ENCODE data around the gene MRPL50.

The MRPL50 gene

DNA sequence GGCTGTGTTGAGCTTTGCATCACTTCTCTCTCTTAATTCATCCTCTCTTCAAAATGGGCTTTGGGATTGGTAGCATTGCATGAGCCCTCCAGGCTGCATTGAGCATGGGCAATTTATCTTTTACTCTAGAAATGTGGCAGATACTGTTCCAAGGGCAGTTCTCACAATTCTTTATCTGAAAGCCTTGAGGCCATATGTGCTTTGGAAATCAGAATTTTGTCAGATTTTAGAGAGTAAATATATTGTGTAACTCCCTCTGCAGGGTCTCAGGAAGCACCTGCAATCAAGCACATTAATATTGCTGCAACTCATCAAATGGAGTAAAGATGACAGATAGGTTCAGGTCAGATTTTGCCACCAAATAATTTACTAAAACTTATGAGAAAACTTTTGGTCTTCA, 19.6 kb upstream of the MRPL50 start:
- Histone ChIP-seq H3K9me3 (no peaks in the 10 kb centered on the region), H3K27me3 (no peaks in the 10 kb centered on the region), H3K36me3 (no peaks in the 10 kb centered on the region), H3K4me3 (ENCODE audit: low read depth in 1 of 2, low read length in 1 of 2) (no peak overlapping the region), H3K4me1 (ENCODE audit: control insufficient read depth in 1 of 2, insufficient read depth in 1 of 2, low read depth in 1 of 2, low read length in 1 of 2) (peaks cover 7 to 17% of the 10 kb centered on the region in 2 experiments), H3K27ac (no peak overlapping the region)
- TF ChIP-seq CTCF (IDR thresholded peaks at IDR 0.05), result no peak

- H3K9me3 ChIP-seq, result no peaks in the 10 kb centered on the region
- TF ChIP-seq CTCF (IDR thresholded peaks at IDR 0.05), result no peak
- peaks cover 7 to 17% of the 10 kb centered on the region in 2 experiments for H3K4me1 ChIP-seq (ENCODE audit: control insufficient read depth in 1 of 2, insufficient read depth in 1 of 2, low read depth in 1 of 2, low read length in 1 of 2)
- H3K27ac ChIP-seq, result no peak overlapping the region
- H3K4me3 ChIP-seq (ENCODE audit: low read depth in 1 of 2, low read length in 1 of 2), result no peak overlapping the region
- no peaks in the 10 kb centered on the region for H3K27me3 ChIP-seq
- no peaks in the 10 kb centered on the region for H3K36me3 ChIP-seq
These were observed 19.0 kb upstream of the MRPL50 start for GRCh38 chr9:101417389-101417788.

- H3K9me3 ChIP-seq, result peaks cover 8% of the 10 kb centered on the region
- no peak overlapping the region for H3K4me3 ChIP-seq (ENCODE audit: low read depth in 1 of 2, low read length in 1 of 2)
- TF ChIP-seq CTCF (IDR thresholded peaks at IDR 0.05), result no peak
- no peaks in the 10 kb centered on the region for H3K27me3 ChIP-seq
- no peak overlapping the region for H3K27ac ChIP-seq
- peaks cover 7 to 17% of the 10 kb centered on the region in 2 experiments for H3K4me1 ChIP-seq (ENCODE audit: control insufficient read depth in 1 of 2, insufficient read depth in 1 of 2, low read depth in 1 of 2, low read length in 1 of 2)
- H3K36me3 ChIP-seq, result no peaks in the 10 kb centered on the region
These were observed 17.2 kb upstream of the MRPL50 start for GRCh38 chr9:101415578-101415977.

DNA sequence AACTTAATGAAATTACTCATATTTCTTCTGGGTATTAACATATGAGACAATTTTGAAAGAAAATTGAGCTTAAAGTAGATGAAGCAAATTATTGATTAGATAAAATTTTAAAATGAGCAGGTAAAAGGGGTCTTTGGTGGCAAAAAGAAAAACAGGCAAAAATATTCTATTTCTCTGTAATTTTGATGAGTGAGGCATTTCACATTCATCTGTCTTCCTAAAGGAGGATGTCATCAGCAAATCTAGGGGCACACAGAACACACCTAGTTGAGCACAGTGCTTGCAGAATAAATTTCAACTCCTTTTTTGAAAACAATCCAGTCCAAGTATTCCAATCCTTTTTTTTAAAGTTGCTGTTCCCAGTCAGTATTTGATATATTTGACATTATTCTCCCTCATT, 16.4 kb upstream of the MRPL50 start:
- no peaks in the 10 kb centered on the region for H3K27me3 ChIP-seq
- H3K27ac ChIP-seq, result no peak overlapping the region
- H3K4me1 ChIP-seq (ENCODE audit: control insufficient read depth in 1 of 2, insufficient read depth in 1 of 2, low read depth in 1 of 2, low read length in 1 of 2), result peaks cover 7 to 17% of the 10 kb centered on the region in 2 experiments
- TF ChIP-seq CTCF (IDR thresholded peaks at IDR 0.05), result no peak
- H3K36me3 ChIP-seq, result no peaks in the 10 kb centered on the region
- no peak overlapping the region for H3K4me3 ChIP-seq (ENCODE audit: low read depth in 1 of 2, low read length in 1 of 2)
- peaks cover 14% of the 10 kb centered on the region for H3K9me3 ChIP-seq

DNA sequence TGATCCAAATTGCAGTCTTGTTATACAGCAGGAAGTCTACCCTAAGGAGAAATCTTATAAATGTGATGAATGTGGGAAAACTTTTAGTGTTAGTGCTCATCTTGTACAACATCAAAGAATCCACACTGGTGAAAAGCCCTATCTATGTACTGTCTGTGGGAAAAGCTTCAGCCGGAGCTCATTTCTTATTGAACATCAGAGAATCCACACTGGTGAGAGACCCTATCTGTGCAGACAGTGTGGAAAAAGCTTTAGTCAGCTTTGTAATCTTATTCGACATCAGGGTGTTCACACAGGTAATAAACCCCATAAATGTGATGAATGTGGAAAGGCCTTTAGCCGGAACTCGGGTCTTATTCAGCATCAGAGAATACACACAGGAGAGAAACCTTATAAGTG, 10.7 kb upstream of the MRPL50 start:
- Histone ChIP-seq H3K4me1 (ENCODE audit: control insufficient read depth in 1 of 2, insufficient read depth in 1 of 2, low read depth in 1 of 2, low read length in 1 of 2) (no peaks in the 10 kb centered on the region), H3K4me3 (ENCODE audit: low read depth in 1 of 2, low read length in 1 of 2) (no peak overlapping the region), H3K27me3 (no peaks in the 10 kb centered on the region), H3K27ac (no peak overlapping the region), H3K9me3 (peaks cover 41% of the 10 kb centered on the region), H3K36me3 (peaks cover 37% of the 10 kb centered on the region)
- no peak for TF ChIP-seq CTCF (IDR thresholded peaks at IDR 0.05)

Measured in neutrophil (primary cell).